HG02870 (cell line): ENCODE data around the gene SNRPE.
"Not testable (repeated sequence)": the region's sequence is repeated elsewhere in the genome, so short reads cannot be mapped to it uniquely, and the experiment has no call there.

Experiments used
- ATAC-seq: cut with Tn5 transposase; IDR thresholded peaks from one replicate; pipeline ENCODE4 v1.9.1; 2021; ENCODE audit warnings: mild to moderate bottlenecking, moderate library complexity; ENCODE audit not compliant: unreplicated experiment

SNRPE gene

DNA sequence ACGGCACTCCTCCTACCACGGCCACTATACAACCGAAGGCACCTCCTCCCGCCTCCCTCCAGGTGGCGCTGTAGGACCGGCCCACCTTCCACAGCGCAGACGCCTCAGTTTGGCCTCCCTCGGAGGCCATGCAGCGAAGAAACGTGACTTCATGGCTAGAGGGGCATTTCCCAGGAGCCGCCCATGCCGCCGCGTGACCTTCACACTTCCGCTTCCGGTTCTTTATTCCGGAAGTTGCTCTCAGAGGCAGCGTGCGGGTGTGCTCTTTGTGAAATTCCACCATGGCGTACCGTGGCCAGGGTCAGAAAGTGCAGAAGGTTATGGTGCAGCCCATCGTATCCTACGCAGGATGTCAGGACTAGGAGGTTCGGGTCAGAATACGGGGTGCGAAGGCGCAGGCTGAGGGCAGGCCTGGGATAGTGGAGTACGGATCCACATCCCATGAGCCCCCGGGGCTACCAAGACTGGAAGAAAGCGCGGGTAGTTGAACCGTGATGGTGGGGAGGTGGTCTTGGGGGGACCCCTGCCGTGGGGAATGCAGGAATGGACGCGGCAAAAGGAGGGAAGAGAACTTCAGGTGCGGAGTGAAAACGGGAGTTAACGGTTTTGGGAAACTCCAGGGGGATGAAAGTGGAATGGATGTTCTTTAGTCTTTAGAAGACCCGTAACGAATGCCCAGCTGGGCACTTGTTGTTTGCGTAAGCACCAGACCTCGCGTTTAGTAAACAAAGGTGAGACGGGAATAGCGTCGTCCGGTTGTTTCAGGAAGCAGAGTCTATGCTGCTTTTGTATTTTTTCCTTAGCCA, at the start of gene SNRPE:
SNRPE (plus strand) TSS at position 221 of the 806 bp plus-strand sequence; CDS start at position 282, 61 bp downstream.
- peak; percentile 97 for ATAC-seq

DNA sequence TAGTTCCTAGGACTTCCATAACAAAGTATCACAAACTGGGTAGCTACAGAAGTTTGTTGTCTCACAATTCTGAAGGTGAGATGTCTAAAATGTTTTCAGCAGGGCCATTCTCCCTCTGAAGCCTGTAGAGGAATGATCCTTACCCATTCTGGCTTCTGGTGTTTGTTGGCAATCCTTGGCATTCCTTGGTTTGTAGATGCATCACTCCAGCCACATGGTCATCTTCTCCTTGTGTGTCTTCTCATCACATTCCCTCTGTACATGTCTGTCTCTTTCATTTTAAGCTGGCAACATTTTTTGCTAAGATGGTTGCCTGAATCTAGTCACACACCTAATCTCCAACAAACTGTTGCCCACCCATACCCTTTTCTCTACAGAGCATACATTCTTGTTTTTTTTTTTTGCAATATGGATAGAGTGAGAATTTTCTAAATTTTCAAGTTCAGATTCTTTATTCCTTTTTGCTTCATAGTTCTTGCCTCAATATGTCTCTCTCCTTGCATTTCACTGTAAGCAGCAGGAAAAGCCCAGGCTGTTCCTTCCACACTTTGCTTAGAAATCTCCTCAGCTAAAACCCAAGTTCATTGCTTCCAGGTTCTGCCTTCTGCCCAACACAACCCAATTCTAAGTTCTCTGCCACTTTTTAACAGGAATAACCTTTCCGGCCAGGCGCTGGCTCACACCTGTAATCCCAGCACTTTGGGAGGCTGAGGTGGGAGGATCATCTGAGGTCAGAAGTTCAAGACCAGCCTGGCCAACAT, 47.6 kb upstream of the SNRPE start:
- no peak for ATAC-seq

DNA sequence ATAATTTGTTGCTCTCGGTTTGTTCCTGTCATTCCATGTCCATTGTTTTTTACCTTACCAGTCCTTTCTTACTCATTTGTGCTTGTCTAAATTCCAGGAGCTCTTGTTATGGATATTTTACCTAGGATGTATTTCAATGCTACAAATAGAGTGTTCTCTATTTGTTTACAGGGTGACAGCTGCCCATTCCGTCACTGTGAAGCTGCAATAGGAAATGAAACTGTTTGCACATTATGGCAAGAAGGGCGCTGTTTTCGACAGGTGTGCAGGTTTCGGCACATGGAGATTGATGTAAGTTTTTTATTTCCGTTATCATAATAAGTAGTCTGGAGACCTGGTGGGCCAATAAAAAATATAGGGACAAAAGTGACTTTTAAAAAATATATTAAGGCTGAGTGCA, 43.0 kb upstream of the SNRPE start:
- ATAC-seq: no peak

DNA sequence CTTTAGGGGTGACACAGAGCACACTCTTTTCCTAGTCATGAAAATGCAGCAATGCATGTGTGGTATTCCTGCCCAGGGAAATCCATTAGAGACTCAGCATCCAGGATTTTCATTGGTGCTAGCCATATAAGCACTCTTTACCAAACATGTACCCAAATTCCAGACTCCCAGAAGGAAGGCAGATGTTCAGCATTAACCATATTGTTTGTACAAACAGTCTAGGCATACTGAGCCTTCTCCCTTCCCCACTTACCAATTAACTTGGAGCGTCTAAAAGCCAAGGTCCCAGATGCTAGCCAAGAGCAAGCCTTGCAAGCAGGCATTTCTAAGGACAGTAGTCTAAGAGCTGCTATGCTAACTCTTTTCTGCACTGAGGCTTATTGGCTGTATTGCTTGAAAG, 38.1 kb upstream of the SNRPE start:
- ATAC-seq: no peak

DNA sequence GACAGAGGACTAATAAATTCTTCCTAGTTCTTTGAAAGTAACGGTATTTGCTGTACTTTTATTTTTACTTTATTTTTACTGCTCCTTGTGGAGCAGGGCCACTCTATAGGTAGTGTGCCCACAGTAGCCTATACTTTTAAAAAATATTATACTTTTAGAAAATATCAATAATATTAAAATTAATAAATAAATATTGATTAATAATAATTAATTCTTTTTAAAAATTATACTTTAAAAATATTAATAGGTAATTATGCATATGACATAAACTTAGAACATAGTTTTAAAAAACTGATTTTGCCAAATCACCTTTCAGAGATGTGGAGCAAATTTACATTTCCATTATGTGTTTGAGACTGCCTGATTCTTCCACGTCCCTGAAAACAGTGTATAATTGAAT, 35.2 kb upstream of the SNRPE start:
- no peak for ATAC-seq

DNA sequence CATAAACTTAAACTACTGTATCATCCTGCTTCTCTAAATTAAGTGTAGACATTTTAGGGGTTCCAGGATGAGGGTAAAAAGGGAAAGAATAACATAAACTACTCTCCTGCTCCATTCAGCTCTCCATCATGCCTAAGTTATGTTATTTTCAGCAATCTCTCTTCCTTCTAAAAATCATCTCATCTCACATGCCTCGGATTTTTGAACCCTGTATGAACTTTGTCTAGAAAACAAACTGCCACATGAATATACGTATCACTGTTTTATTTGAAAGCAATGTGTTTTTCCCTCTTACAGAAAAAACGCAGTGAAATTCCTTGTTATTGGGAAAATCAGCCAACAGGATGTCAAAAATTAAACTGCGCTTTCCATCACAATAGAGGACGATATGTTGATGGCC, 33.4 kb upstream of the SNRPE start:
- ATAC-seq: no peak

DNA sequence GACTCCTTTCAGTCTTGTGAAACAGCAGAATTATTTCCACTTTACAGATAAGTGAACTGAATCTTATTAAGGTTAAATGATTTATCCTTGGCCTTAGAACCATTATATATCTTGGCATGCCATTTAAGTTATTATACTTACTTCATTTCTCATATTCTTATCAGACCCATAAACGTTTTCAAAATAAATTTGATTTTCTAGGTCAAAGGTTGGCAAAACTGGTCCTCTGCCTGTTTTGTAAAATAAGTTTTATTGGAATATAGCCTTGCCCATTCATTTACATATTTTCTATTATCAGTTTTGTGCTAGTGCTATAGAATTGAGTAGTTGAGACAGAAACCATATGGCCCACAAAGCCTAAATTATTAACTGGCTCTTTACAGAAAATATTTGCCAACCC, 32.9 kb upstream of the SNRPE start:
- no peak for ATAC-seq

DNA sequence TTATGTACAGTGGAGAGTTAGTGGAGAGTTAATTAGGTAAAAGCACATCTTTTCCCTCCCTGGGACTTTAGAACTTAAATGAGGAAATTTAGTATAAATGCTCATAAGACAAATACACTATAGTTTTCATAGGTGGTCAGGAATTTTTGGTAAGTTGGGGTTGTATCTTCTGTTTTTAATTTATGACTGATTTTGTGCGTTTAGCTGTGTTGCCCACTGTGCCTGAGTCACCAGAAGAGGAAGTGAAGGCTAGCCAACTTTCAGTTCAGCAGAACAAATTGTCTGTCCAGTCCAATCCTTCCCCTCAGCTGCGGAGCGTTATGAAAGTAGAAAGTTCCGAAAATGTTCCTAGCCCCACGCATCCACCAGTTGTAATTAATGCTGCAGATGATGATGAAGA, 32.2 kb upstream of the SNRPE start:
- ATAC-seq: not testable (repeated sequence)

DNA sequence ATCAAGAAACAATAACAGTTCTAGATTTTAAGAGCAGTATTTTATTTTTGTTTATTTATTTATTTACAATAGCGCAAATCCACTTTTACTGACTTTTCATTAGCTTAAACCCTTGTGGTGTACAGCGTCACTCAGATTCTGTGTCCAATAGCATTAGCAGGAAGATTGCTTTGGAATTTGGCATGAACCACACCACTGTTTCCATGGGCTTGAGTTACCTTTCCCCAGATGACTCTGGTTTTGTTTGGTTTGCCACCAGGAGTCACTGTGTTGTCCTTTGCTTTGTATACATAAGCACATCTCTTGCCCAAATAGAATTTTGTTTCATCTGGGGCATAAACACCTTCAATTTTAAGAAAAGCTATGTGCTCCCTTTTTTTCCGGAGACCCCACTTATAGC, 25.9 kb upstream of the SNRPE start:
- ATAC-seq: no peak

DNA sequence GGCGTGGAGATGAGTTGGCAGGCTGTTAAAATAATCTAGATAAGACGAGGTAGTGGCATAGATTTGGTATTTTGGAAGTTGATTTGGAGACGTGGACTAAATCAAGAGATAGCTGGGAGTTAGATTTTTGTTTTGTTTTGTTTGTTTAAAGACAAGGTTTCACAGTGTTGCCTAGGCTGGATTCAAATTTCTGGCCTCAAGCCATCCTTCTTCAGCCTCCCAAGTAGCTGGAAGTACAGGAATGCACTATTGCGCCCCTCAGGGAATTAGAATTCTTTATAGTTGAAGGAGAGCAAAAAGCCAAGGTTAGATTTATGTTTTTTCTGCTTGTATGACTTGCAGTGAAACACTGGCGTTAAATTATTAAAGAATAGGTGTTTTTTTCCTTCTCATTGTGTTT, 22.3 kb upstream of the SNRPE start:
- ATAC-seq: no peak

DNA sequence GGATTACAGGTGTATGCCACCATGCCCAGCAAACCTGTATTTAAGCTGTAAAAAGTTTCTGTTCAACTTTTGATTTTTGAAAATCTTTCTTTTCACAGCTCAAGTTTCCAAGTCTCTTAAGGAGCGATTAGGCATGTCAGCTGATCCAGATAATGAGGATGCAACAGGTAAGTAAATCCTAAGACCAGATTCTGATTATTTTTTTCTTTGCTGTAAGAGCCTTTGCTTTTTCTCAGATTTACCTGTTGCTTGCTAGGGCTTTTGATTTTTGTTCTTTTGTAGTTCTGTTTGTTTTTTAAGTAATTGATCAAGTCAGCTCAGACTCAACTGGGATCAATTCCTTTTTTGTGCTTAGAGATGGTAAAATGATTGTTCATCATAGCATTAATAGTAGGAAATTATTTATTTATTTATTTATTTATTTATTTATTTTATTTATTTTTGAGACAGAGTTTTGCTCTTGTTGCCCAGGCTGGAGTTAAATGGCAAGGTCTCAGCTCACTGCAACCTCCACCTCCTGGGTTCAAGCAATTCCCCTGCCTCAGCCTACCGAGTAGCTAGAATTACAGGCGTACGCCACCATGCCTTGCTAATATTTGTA, 21.1 kb upstream of the SNRPE start:
- no peak for ATAC-seq

DNA sequence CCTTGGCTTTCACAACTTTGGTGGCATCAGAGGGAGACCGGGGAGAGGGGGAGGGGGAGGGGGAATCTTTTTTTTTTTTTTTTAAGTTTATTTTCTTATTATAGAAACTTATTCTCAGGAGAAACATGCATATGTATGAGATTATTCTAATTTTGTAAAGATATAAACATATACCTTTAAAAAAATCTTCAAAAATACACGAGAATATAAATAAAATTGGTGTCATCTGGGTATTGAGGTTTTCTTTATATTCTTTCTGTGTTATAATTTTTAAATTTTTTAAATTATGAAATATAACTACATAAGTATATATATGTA, 18.9 kb upstream of the SNRPE start:
- ATAC-seq: no peak

DNA sequence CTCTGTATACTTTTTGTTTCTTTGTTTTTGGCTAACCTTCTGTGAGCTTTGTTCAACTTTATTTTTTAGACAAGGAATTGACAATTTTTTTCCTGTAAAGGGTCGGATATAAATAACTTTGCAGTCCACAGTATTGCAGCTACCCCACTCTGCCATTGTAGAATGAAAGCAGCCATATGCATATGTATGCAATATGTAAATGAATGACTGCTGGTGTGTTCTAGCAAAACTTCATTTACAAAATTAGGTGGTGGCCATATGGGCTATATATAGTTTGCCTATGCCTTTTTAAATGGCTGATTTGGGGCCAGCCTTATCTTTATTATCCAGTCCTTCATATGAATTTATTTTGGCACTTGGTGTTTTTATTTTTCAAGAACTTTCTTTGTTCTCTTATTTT, 18.0 kb upstream of the SNRPE start:
- no peak for ATAC-seq

DNA sequence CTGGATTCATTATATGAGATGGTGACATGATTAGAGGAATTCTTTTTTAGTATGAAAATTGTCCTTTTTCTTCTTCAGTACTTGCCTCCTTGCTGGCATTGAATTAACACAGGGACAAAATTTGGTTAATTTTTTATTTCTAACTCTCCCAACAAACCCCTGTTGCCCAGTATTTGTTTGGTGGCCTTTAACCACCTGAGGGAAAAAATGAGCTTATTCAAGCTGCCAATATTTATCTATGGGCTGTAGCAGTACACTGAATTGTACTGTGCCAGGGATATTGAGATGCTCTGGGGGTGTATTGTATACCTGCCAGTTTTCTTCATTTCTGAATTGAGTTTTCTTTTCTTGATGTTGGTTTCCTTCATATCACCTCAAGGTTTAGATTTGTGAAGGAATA, 8.3 kb upstream of the SNRPE start:
- ATAC-seq: not testable (repeated sequence)

DNA sequence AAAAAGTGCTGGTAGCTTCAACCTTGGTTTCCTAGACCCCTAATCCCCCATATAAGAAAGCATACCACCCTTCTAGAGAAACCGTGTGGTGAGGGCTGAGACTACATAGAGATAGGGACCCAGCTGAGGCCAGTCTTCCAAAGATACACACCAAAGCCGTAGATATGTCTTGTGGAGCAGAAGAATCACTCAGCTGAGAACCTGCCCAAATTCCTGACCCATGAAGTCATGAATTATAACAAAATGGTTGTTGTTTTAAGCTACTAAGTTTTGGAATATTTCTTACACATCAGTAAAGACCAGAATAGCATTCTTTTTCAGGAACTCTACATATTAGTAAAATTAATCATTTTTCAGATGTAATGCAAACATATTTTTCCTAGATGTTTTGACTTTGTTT, 3.3 kb upstream of the SNRPE start:
- ATAC-seq: no peak

DNA sequence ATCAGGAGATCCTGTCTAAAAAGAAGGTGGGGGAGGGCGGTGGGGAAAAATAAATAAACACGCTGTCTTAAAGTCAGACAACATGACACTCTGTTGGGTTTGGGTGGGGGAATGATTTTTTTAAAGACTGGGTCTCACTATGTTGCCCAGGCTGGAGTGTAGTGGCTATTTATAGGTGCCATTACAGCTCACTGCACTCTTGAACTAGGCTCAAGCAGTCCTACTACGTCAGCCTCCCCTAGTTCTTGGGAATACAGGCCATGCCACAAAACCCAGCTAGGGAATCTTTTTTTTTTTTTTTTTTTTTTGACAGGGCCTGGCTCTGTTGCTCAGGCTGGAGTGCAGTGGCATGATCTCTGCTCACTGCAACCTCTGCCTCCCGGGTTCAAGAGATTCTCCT, 2.4 kb upstream of the SNRPE start:
- no peak for ATAC-seq

DNA sequence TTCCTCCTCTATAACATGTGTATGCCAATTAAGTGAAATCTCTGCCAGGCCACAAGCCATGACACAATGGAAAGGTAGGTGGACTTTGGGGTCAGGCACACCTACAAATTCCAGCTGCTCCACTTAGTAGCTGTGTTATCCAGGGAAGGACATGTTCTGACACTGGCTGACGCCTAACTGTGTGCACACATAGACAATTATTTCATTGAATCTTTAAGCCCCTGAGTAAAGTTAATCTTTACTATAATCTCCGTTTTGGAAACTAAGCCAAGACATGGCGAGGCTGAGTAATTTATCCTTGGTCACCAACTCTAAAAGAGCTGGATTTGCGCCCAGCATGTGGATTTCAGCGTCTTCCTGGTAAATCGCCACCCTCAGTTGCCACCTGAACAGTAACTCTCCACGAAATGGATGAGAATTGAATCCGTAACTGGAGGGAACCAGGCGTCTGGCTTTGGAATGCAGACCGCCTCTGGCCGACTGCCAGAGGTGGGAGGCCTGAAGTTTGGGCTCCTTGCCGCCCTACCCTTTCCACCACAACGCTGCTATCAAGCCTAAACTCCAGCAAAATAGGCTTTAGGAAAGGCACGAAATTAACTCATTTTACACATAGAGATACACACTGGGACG, 888 bp upstream of the SNRPE start:
- ATAC-seq: no peak

DNA sequence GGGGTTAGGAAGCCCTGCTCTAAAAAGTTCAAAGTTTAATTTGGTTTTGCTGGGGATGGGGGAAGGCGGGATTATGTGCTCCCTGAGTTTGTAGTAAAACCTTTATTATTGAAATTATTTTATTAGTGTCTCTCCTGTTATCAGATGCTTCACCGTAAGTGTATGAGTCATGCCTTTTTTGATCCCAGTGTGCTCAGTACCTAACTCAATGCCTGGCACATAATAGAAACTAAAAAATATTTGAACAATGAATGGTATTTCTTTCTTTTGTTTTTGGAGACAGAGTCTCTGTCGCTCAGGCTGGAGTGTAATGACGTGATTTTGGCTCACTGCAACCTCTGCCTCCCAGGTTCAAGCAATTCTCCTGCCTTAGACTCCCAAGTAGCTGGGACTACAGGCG, 6.4 kb downstream of the SNRPE start:
- no peak for ATAC-seq

DNA sequence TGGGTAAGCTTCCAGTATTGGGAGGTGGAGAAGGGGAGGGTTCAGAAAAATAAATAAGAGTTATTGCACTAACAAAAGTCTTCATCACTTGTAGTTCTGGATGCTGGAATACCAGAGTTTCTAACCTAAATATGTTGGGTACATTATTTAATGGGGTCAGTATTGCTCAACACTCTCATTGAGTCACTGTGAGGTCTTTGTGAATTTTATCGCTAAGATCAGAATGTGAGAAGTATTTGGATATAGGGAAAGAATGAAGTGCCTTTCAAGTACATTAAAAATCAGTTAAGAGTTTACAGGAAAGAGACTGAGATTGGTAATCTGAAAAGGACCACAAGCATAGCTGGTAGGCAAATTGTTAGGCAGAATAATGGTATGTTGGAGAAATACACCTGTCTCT, 8.8 kb downstream of the SNRPE start:
- no peak for ATAC-seq

DNA sequence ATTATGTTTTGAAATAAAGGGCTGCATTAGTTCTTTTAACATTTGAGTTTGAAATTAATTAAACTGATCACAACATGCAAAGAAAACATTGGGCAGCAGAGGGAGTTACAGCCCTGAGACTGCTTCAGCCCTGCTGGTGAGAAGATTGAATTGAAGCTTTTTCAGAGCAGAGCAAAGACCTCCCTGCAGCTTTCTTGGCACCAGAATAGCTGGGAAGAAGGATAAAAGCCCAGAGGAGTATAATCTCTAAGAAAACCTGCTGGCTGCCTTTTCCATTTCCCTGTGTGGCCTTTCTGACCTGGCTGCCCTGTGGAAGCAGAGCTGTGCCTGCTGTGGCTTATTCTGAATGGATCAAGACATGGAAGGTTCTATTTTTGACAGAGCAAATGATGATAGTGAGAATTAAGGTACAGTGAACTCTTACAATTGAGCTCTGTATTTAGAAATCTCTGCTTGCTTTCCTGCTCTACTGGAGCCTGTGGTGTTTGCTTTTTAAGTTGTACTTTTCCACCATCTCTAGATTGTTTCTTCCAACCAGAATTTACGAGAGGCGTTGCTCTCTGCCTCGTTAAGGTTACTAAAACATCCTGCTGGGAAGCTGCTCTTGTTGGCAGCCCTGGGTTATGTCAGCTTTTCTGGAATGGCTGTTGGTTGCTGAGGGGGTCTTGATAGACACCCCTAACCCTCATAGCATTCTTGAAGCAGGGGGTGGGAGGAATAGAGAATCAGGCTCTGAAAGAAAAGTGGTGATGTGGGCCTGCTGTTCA, 9.9 kb downstream of the SNRPE start:
- ATAC-seq: no peak

DNA sequence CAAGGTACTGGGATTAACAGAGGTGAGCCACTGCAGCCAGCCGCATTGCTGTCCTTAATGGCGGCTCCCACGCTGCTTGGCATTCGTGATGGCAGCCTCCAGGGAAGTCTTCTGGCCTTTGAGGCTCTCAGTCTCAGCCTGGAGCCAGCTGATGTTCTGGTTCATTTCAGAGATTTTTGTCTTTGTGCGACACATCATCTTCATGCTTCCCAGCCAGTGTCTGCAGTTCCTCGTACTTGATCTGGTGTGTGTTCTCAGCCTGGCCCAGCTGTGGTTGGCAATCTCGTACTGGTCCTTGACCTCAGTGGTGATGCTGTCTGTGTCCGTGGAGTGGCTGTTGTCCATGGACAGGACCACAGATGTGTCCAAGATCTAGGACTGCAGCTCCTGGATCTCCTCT, 11.7 kb downstream of the SNRPE start:
- ATAC-seq: no peak
